Neutrophil (primary cell): ENCODE measurements around the gene CCDC91.

ENCODE experiments used
- H3K27ac ChIP-seq: fragments of 200-600 bp; sonication (generic); 2 replicates; pipeline ENCODE4 v1.5.1; 2016; ENCODE audit warnings: mild to moderate bottlenecking, moderate library complexity
- H3K27me3 ChIP-seq: fragments of 200-600 bp; sonication (generic); 2 replicates; pipeline ENCODE4 v1.6.0; 2016; ENCODE audit warnings: mild to moderate bottlenecking
- H3K36me3 ChIP-seq: fragments of 200-600 bp; sonication (generic); 2 replicates; pipeline ENCODE4 v1.5.1; 2017
- H3K4me1 ChIP-seq, 2 experiments: fragments of 200-600 bp in 1 of 2; sonication (generic) in 1 of 2; 1 replicate in 1 of 2; 2 replicates in 1 of 2; pipeline versions ENCODE4 v1.5.1 to v1.6.1; 2013 to 2016; ENCODE audit warnings: low read depth in 1 of 2, low read length in 1 of 2, mild to moderate bottlenecking in 1 of 2, moderate library complexity in 1 of 2; ENCODE audit not compliant: control insufficient read depth in 1 of 2, insufficient read depth in 1 of 2
- H3K4me3 ChIP-seq, 2 experiments: fragments of 200-600 bp in 1 of 2; sonication (generic) in 1 of 2; 1 replicate in 1 of 2; 2 replicates in 1 of 2; pipeline ENCODE4 v1.5.1; 2013 to 2016; ENCODE audit warnings: low read depth in 1 of 2, low read length in 1 of 2, mild to moderate bottlenecking in 1 of 2, moderate library complexity in 1 of 2
- H3K9me3 ChIP-seq: fragments of 200-600 bp; sonication (generic); 2 replicates; pipeline ENCODE4 v1.5.1; 2016
- CTCF ChIP-seq: fragments of 200-600 bp; sonication (generic); IDR thresholded peaks from 2 replicates; pipeline ENCODE4 v1.5.1; 2016; ENCODE audit warnings: antibody characterized with exemption

Gene CCDC91

DNA sequence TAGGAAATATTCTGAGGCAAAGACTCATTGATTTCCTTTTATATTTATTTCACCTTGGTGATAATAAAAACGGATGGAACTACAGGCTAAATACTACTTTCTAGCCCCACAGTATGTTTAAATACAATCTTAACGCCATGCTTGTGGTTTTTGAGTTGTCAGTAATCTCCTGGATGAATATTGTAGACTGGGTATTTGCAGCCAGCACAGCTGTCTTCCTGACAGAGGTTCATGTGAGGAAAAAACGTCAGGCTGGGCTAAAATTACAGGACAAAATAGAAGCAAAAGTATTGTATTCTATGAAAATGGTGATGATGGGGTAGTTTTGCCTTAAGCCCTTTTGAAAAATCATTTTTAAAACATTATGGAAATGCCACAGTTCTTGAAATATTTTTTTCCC, 140.9 kb downstream of the CCDC91 start:
- no peaks in the 10 kb centered on the region for H3K4me1 ChIP-seq
- no peaks in the 10 kb centered on the region for H3K27me3 ChIP-seq
- H3K9me3 ChIP-seq, result no peaks in the 10 kb centered on the region
- H3K27ac ChIP-seq, result no peak overlapping the region
- no peaks in the 10 kb centered on the region for H3K36me3 ChIP-seq
- H3K4me3 ChIP-seq, result no peak overlapping the region
- TF ChIP-seq CTCF, result no peak

DNA sequence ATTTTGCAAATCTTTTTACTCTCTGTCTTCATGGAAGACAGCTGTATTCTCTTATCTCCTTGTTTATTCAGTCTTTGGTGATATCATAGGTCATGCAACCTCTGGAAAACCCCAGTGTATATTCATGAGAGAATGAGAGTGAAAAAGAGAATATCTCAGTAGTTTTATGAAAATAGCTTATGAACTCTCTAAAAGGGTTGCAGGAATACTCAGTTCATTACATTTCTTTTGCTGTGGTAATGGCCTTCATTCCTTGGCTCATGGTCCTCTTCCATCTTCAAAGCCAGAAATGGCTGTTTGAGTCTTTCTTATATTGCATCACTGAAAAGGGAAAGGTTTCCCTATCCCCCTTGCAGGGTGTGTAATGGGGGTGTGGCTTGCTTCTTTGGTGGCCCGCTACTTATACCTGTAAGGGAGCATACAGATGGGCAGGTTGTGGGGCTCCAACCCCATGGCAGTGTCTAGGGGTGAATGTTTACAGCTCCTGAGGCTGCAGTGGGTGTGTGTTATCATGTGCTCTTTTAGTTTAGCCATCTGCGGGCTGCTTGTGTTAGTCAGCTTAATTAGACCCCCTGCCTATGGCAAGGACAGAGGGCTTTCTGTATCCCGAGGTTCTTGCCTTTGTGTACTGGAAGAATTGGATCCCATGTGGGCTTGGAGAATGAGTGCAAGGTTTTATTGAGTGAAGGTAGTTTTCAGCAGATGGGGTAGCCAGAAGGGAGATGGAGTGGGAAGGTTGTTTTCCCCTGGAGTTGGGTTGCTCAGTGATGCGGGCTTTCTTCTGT, 150.2 kb downstream of the CCDC91 start:
- no peaks in the 10 kb centered on the region for H3K36me3 ChIP-seq

DNA sequence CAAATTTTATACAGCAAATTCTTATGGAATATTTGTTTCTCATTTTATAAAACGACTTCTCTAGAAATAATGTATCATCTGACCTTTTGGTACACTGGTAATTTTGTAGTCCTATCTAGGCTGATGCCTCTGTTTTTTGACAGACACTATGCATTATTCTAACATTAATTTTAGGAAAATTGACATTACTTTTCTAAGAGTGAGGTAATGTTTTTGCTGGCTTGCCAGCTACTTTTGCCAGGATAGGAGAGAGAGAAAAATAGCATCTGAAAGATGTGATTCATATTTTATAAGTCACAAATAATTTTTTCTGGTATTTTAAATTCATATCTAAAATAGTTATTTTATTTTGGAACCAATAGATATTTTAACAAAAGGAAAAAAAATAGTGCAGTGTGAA, 153.5 kb downstream of the CCDC91 start:
- no peaks in the 10 kb centered on the region for H3K36me3 ChIP-seq
- no peaks in the 10 kb centered on the region for H3K9me3 ChIP-seq
- no peaks in the 10 kb centered on the region for H3K27me3 ChIP-seq
- no peak overlapping the region for H3K27ac ChIP-seq
- H3K4me1 ChIP-seq, result no peaks in the 10 kb centered on the region
- no peak for TF ChIP-seq CTCF
- H3K4me3 ChIP-seq, result no peak overlapping the region

More for the DNA sequence above, 150.2 kb downstream of the CCDC91 start:
- Histone ChIP-seq H3K27me3 (no peaks in the 10 kb centered on the region), H3K4me3 (no peak overlapping the region), H3K27ac (no peak overlapping the region), H3K4me1 (no peaks in the 10 kb centered on the region), H3K9me3 (no peaks in the 10 kb centered on the region)
- TF ChIP-seq CTCF, result no peak

- no peak overlapping the region for H3K27ac ChIP-seq
- no peak for TF ChIP-seq CTCF
These were observed 156.3 kb downstream of the CCDC91 start for GRCh38 chr12:28346567-28346966.

GRCh38 chr12:28349196-28349595, 158.9 kb downstream of the CCDC91 start:
- Histone ChIP-seq H3K9me3 (no peaks in the 10 kb centered on the region), H3K27ac (no peak overlapping the region), H3K4me3 (no peak overlapping the region), H3K4me1 (no peaks in the 10 kb centered on the region), H3K27me3 (no peaks in the 10 kb centered on the region), H3K36me3 (no peaks in the 10 kb centered on the region)
- no peak for TF ChIP-seq CTCF

More at GRCh38 chr12:28346567-28346966, 156.3 kb downstream of the CCDC91 start:
- H3K36me3 ChIP-seq, result no peaks in the 10 kb centered on the region
- H3K4me3 ChIP-seq, result no peak overlapping the region
- no peaks in the 10 kb centered on the region for H3K4me1 ChIP-seq
- no peaks in the 10 kb centered on the region for H3K9me3 ChIP-seq
- H3K27me3 ChIP-seq, result no peaks in the 10 kb centered on the region
